Measurements from ENCODE around the gene TEX35.

Gene TEX35

DNA sequence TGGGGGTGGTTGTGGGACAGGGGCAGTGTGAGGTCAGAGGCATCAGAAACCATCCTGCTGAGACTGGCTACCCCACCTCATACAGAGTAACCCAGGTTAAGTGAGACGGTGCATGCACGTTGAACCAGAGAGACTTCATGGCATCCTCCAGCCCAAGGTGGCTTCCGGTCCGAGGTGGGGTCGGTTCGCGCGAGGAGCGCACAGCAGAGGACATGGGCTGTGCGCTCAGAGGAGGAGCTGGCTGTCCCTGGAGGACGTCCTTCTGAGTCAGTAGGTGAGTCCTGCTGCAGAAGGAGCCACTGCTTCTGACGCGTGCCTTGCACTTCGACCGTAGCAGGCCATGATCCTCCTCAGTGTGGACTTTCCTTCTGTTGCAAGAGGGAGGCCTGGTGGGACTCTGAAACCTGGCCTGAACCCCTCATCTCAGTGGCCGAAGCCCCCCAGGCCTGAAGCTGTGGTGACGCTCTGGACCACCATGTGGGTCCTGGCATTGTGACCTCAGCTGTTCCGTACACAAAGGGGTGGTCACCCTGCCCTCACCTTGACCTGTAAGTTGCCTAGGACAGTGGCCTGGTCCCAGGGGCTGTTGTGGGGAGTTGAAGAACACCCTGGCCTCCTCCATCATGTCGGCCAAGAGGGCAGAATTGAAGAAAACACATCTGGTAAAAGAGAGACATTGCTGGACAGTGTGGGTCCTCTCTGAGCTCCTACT, at the start of gene TEX35:
Gene TEX35, plus strand, starts transcription at position 544 of the 712 bp plus-strand sequence. Its CDS starts 80 bp downstream, at position 624.
- no peak for DNase-seq

DNA sequence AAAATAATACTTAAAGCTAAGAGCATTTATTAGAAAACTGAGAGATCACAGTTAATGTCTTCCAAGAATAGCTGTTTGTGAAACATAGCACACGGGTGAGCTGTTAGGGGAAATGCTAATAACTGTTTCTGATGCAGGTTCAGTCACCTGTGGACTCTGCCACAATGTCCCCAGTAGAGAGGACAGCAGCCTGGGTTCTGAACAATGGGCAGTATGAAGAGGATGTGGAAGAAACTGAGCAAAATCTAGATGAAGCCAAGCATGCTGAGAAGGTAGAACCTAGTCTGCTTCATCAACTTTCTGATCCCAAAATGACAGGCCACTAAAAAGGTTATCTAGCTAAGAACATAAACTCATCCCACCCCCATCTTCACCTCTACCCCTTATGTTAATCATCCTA, 48.8 kb upstream of the TEX35 start:
- no peak for DNase-seq

DNA sequence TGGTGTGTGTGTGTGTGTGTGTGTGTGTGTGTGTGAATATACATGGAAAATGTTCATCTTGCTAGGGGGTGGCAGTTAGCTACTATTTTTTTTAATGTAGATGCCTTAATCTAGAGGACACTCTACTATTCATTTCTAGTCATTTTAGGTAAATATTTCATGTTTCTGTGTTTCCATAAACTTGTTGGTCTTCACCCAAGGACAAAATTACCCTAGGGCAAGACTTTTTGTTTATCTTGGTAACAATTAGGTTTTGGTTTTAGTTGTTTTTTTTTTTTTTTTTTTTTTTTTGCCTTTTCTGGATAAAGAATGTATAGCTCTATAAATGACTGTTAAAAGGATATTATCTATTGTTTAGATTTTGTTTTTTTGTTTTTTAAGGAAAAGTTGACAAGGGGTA, 48.3 kb upstream of the TEX35 start:
- no peak for DNase-seq

DNA sequence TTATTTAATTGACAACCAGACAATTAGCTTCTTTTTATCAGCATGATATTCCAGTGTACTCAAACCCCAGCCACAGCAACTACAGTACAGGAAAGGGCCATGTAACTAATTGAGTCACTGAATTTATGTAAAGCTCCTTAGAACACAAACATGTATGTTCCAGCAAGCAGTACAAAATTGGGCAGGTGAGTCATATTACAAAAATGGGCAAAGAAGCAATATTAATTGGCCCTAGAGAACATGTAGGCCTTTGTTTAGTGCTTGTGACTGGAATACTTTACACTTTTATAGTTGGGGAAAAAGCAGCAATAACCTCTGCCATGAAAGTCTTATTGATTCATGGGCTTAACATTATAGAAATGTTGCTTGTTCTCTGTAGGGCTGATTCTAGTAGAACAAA, 47.9 kb upstream of the TEX35 start:
- DNase-seq, result no peak

DNA sequence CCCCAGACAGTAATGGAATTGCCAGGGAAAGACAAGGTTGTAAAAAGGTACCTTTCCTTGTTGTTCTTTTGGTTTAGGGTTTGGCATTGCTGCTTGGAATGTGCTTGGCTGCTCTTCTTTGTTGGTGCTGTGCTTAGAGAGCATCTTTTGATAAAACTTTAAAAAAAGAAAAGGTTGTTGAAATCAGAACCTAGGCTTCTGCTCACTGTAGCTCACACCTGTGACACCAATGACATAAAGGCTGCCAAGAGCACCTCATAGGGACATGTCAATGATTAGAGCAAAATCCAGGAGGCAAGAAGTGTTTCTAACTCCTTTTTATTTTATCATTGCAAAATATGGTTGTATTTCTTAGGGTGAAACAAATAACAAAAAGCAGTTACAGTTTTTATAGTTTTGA, 45.1 kb upstream of the TEX35 start:
- no peak for DNase-seq

DNA sequence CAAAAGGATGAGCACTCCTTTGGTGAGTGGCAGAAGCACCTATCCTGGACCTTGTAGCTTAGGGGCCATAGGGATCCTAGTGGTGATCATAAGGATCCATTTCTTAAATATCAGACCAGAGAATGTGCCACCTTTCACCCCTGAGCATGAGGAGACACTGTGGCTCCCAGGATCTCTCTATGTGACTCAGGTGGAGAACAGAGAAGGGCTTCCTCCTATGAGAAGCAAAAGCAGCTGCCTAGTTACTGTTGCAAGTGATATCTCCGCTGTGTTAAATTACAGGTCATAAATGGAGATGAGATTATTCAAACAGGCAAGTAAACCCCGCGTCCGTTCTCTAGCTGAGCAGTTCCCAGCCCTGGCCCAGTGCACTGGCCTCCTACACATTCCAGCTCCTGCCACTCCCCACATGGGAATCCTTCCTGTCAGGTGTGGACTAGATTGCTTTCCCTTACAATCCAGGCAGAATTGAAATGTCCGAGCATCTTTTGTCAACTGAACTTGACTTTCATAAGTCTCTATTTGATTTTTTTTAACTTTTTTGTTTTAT, 42.4 kb upstream of the TEX35 start:
- no peak for DNase-seq

DNA sequence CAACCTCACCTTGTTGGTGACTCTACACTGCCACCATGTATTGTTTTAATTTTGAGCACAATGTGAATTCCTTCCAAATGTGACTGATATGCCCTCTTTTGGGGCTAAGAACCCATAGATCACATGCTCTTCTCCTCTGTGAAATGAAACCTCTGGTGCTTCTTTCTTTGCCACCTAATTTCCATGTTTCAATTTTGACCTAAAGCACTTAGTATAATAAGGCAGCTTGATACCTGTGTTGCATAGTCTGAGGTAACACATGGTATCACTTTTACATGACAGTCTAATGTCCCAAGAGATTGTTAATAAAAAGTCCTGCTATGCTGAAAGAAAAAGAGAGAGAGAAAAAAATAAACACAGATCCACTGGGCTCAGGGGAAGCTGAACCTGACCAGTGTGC, 40.4 kb upstream of the TEX35 start:
- DNase-seq, result no peak

DNA sequence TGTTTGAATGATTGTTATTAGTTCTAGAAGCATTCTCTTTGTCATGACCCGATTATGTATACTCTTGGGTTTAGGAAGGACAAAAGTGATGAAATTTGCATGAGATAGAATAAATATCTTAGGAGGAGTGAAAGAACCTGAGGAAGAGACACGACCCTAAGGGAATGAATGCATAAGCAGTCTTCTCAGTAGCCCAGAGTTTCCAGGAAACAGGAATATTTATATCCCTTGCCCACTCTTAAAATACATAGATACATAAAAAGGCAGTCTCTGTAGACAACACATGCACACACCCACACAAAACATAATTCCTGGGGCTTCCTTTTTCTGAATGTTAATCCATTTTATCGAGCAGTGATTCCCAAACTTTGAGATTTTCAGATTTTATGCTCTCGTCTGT, 35.5 kb upstream of the TEX35 start:
- no peak for DNase-seq

DNA sequence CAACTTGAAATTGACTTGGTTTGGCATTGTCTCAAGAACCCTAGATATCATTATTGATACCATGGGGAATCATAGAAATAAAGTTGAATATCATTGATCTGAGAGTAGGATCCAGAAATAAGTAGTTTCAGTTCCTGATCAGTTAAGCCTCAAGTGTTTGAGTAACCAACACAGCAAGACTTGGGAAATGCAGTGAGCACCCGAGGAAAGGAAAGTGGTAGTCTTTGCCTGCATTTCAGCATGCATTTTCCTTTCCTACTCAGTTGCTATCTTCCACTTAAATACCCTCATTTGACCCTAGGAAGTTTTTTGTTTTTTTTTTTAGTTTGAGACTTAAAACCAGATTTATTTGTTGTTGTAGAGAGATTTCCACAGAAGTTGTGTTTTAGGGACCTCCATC, 35.1 kb upstream of the TEX35 start:
- DNase-seq, result no peak

DNA sequence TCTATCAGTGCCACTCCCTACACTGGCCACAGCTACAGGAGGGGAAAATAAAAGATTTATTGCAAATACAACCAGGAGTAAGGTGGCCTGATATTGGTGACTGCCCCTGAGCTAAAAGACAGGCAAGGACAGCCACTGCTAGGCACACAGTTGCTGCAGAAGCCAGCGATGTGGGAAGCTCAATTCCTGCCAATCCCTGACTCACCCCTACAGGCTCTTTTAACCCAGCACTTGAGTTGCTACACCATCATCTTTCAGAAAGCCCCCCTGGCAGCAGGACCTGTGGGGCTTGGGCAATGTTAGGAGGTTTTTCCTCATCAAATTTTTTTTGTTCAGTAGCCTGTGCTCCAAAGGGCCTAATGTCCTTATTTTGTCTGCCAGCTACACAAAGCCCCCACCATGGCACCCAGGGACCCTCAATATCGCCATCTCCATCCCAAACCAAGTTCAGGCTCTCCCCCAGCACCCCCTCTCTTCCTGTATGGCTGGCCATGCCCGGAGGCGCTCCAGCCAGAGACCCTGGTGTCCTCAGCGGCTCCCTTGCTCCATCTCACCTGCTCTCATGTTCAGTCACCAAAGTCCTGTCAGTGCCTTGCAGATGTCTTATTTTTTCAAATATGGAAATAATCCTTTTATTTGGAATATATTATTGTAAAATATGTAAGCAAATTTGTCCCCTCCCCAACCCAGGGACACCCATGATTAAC, 29.5 kb upstream of the TEX35 start:
- DNase-seq, result no peak

DNA sequence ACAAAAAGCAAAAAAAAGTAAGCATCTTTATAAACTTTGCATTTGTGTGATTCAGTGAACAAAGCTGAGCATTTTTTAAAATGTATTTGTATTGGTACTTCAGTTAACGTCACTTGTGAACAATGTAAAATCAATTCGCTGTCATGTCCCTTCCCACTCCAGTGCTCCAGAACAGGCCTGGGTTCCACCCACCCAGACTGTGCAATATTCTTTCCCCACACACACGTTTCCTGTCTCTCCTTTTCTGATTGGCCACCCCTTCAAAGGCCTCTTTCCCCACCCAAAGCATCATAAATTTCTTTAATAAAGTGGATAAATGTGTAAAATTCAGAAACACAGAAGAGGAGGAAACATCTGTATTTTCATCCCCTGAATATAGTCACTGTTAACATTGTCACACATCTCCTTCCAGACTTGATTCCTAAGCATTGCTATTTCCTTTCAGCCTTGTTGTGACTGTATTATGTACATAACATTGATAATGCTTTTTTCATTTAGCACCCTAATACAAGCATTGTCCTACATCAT, 28.1 kb upstream of the TEX35 start:
- no peak for DNase-seq

DNA sequence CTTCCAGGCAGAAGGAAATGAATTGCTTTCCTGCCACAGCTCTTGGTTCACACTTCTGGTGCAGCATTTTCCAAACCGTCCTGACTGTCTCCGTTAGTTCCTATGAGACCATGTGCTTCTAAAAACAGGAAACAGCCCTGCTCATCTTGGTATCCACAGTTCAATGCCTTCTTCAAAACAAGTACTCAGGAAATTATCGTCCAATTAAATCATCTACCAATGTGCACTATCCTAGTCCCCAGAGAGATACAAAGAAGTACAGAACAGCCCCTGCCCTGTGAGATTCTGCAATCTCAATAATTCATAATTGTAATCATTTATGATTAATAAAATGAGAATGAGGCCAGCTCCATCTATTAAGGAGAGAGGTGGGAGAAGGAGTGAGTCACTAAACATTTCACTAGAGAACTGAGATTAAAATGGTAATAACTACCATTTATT, 27.3 kb upstream of the TEX35 start:
- no peak for DNase-seq

DNA sequence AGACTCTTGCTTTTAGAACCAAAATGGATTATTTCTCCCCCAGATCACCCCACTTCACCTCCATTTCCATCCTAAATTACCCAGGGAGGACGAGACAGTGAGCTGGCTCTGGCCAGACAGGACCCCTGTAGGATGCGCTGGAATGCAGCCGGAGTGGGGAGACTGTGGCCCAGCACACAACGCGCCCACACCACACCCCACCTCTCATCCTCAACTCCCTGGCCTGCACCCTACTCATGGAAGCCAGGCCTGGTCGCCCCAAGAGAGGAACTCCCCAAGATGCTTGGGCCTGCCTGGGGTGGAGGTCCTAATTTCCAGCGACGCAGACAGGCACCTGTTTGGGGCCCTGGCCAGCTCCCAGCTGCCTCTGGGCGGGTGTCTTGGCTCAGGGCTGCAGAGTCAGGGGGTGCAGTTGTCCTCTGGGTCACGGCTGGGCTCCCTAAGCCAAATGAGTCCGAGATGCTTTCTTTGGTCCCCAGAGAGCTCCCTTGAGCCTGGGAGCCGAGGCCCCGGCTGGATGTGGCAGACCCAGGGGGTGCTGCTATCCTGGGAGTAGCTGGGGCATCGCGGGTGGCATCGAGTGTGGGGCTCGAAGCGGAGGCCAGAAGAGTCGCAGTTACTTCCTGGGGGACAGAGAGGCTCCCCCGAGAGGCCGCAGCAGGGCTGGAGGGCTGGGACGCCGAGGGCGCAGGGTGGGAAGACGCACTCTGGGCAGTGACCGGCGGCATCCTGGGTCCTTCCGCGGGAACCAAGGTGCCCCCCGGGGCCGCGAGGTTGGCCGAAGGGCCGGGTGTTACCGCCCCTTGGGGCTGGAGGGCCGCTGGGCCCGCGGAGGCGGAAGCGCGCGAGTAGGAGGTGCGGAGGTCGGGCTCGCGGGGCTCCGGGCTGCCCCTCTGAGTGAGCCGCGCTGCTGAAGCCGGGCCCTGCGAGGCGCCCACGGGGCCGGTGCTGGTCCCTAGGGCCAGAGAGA, 26.5 kb upstream of the TEX35 start:
- no peak for DNase-seq

DNA sequence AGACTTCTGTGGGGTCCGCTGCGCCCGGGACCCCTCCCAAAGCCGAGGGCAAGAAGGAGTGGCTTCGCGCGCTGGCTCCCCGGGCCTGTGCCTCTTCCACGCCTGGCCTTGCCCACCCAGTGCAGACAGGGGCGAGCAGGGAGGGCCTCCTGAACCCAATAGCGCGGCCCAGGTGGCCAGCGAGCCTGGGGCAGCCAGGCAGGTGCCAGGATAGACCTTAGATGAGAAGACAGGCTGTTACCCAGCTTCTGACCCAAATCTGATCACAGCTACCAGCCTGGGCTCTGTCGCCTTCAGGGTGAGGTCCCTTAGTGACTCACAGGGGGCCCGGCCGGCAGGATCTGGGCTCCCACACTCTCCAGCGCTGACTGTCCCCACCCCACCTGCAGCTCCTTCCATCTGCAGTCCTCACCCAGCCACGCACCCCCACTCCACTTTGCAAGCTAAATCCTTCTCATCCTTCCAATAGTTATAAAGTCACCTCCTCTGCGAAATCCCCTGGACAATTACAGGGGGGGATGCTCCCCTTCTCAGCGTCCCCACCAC, 25.8 kb upstream of the TEX35 start:
- no peak for DNase-seq

DNA sequence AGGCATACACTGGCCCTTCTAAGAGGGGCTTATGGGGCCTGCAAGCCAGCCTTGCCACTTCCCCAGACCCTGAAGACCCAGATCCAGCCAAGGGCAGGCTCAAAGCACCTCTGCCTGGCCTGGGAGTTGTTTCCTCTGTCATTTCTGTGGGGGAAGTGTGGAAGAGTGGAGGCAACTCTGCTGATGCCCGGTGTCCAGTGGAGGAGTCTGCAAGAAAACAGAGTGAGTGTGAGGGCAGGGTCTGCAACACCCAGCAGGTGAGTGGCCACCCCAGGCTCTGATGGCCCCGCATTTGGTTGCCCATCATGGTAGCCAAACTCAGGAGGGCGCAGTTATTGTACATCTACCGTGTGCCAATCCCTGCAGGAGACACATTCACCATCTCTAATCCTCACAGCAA, 24.5 kb upstream of the TEX35 start:
- DNase-seq, result no peak

DNA sequence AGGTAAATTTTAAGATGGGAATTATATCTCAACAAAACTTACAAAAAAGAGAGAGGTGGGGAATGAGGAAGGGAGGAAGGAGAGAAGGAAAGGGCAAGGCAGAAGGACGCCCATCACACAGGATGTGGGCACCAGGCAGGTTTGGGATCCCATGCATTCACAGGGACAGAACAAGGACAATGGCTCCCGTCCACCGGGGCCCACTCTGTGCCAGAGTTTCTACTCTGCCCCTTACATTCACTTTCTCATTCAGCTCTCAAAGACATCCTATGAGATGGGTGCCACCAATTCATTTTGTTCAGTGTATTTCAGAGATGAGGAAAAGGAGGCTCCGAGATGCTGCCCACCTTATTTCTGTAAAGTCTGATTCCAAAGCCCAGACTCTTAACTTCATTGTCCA, 23.5 kb upstream of the TEX35 start:
- DNase-seq, result no peak

DNA sequence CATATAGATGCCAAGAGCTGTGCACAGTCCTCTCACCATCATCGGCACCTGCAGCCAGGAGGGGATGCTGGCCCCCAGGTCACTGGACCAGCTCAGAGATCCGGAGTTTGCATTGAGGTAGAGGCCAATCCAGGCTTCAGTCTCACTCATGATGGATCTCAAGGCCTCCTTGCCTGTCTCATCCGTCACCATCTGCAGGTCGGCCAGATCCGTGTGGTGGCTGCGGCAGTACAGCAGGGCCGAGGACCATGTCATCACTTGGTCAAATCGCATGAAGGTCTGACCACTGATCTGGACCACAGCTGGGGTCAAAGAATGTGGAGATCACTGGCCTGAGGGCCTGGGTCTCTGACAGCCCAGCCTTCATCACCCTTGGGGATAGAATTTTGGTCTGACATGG, 22.8 kb upstream of the TEX35 start:
- DNase-seq, result no peak

DNA sequence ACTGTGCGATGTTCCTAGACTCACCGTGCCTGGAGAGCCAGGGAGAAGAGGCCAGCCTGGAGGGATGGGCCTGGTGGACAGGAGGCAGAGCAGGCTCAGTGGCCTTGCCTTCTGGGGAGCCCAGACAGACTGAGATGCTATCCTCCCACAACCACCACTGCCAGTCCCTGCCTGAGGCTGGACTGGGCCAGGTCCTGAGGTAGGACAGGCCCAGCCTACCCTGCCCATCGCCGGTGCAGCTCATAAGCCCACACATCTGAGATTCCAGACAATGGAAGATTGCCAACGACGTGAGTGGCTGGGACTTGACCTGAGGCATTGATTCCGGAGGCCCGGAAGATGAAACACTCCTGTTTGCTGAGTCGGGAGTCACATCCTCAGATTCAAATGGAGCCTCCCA, 21.9 kb upstream of the TEX35 start:
- DNase-seq, result no peak

DNA sequence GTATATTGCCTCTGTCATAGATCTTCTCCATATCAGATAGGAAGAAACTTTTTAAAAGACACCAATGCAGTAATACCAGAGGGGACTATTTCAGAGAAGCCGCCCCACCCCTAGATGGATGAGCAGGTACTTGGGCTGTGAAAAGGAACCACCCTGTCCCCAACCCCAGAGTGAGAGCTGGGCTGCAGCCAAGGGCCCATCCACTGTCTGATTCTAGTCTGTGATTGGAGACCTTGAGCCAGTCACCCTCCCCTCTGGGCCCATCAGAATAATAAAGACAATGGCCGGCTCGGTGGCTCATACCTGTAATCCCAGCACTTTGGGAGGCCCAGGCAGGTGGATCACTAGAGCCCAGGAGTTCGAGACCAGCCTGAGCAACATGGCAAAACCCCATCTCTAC, 21.2 kb upstream of the TEX35 start:
- DNase-seq, result no peak

DNA sequence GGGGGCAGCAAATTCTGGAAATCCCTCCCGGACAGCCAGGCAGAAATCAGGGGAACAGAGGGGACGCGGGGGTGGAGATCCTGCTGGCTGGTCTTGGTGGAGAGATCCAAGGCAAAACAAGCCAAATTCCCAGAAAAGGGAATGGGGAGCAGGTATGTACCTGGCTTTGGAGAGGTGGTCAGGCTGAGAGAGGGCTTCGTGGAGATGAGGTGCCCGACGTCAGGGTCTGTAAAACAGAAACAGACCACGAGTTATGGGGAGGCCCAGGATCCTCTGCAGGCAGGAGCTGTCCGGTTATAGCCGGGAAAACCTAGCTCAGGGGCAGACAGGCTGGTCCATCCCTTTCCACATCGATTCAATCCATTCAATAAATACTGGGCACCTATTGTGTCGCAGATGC, 20.6 kb upstream of the TEX35 start:
- no peak for DNase-seq

DNA sequence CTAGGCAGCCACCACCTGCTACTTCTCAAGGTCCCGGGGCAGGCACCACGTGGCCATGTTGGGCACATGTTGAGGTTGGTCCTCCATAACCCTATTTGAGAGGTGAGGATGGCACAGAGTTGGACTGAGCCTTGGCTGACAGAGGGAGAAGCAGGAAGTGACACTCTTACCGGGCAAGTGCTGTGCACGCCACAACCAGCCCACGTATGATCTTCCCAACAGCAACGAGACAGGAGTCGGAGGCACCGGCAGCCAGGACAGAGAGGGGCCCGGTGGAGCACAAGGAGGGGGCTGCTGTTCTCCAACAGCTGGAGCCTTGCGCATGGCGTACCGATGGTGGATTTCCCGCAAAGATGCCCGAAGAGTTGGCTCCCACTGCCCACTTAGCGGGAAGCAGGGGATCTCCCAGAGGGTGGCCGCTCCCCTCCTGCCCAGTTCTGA, 19.6 kb upstream of the TEX35 start:
- no peak for DNase-seq

DNA sequence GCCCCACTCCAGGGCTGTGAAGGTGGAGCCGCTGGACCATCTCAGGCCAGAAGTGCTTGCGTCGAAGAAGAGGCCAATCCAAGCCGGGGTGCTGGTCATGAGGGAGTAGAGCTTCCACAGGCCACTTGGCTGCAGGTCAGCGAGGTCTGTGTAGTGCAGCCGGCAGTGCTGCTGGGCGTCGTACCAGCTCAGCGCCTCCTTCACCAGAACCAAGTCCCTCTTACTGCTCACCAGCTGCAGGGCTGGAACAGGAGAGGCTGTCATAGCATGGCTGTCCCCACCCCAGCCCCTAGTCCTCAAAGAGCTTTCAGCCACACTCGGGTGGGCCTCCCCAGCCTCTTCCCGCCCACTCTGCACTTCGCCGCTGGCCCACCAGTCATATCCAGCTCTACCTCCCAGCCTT, 18.3 kb upstream of the TEX35 start:
- DNase-seq, result no peak

DNA sequence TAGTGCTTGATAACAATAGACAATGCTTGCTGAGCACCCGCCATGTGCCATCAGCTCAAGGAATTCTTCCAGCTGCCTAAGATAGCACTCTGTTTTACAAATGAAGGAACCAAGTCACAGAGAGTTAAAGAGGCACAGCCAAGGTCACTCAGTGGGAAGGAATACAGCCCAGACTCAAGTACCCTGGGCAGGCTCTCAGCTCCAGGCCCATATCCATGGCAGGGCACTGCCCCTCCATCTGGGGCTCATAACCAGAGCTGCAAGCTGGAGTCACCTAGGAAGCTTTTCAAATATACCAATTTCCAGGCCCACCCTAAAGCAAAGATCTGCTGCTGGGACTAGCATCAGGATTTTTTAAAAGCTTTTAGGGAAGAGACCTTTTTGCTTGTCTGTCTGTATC, 17.8 kb upstream of the TEX35 start:
- no peak for DNase-seq
